Measurements from ENCODE around the gene VPS51. TPM values are rescaled to one million over a fixed set of nuclear protein-coding genes. Genes with fewer than 3 reads are reported as not detected.
"Not testable (repeated sequence)": the region's sequence is repeated elsewhere in the genome, so short reads cannot be mapped to it uniquely, and the experiment has no call there.

VPS51 gene
- total RNA-seq, 1 donor from 2014 or later, result 145 TPM

- intact Hi-C loops (cut with micrococcal nuclease), result loop anchor here (5.0 kb wide), 1 partner anchor 395 kb away; the partner anchor contains the start of gene SCYL1
These were observed 36.4 kb downstream of the VPS51 start for GRCh38 chr11:65132238-65132987.

- intact Hi-C loops (cut with micrococcal nuclease), result loop anchor here (5.0 kb wide), 1 partner anchor 394 kb away; the partner anchor contains the start of gene SCYL1
These were observed 37.1 kb downstream of the VPS51 start for GRCh38 chr11:65132988-65133700.

- intact Hi-C loops (cut with micrococcal nuclease), result loop anchor here (1.0 to 5.0 kb wide), 4 partner anchors 11 to 394 kb away; partner anchors contain the start of genes ATG2A, FAU, MRPL49 and POLA2
These were observed 37.7 kb downstream of the VPS51 start for GRCh38 chr11:65133724-65134123.

- intact Hi-C loops (cut with micrococcal nuclease), result loop anchor here (1.0 to 5.0 kb wide), 4 partner anchors 12 to 393 kb away; partner anchors contain the start of genes ATG2A, FAU, MRPL49 and POLA2
These were observed 38.4 kb downstream of the VPS51 start, which contains the start of gene SYVN1 for GRCh38 chr11:65134240-65134951. TSS of gene SYVN1 (minus strand) at chr11:65134519. CDS start at chr11:65133601, 918 bp downstream.

- intact Hi-C loops (cut with micrococcal nuclease), result loop anchor here (1.0 to 5.0 kb wide), 12 partner anchors 13 to 392 kb away; partner anchors contain the start of genes ATG2A, CAPN1, DPF2 and FAU
These were observed 39.1 kb downstream of the VPS51 start for GRCh38 chr11:65134952-65135632.

- intact Hi-C loops (cut with micrococcal nuclease), result loop anchor here (1.0 to 5.0 kb wide), 10 partner anchors 18 to 357 kb away; partner anchors contain the start of genes ATG2A, CAPN1, DPF2 and POLA2
These were observed 39.7 kb downstream of the VPS51 start for GRCh38 chr11:65135633-65136145.

GRCh38 chr11:65136515-65137096 lies 40.6 kb downstream of the VPS51 start:
- intact Hi-C loops (cut with micrococcal nuclease), result loop anchor here (5.0 kb wide), 1 partner anchor 196 kb away; the partner anchor contains the start of gene DPF2

GRCh38 chr11:65141896-65142494 lies 46.0 kb downstream of the VPS51 start:
- intact Hi-C loops (cut with micrococcal nuclease), result no loop called here

GRCh38 chr11:65147352-65148075 lies 51.5 kb downstream of the VPS51 start:
- intact Hi-C loops (cut with micrococcal nuclease), result no loop called here

- intact Hi-C loops (cut with micrococcal nuclease), result no loop called here
These were observed 52.6 kb downstream of the VPS51 start for GRCh38 chr11:65148657-65149056.

- intact Hi-C loops (cut with micrococcal nuclease), result not testable (repeated sequence)
These were observed 54.1 kb downstream of the VPS51 start for GRCh38 chr11:65150131-65150508.

- intact Hi-C loops (cut with micrococcal nuclease), result no loop called here
These were observed 54.7 kb downstream of the VPS51 start for GRCh38 chr11:65150509-65151299.

GRCh38 chr11:65151331-65151899 lies 55.4 kb downstream of the VPS51 start:
- intact Hi-C loops (cut with micrococcal nuclease), result no loop called here

- intact Hi-C loops (cut with micrococcal nuclease), result no loop called here
These were observed 56.1 kb downstream of the VPS51 start for GRCh38 chr11:65152122-65152521.

GRCh38 chr11:65156256-65156655 lies 60.2 kb downstream of the VPS51 start:
- intact Hi-C loops (cut with micrococcal nuclease), result no loop called here

GRCh38 chr11:65156926-65157325 lies 60.9 kb downstream of the VPS51 start:
- intact Hi-C loops (cut with micrococcal nuclease), result no loop called here

- intact Hi-C loops (cut with micrococcal nuclease), result no loop called here
These were observed 61.3 kb downstream of the VPS51 start for GRCh38 chr11:65157336-65157735.

GRCh38 chr11:65159012-65159411 lies 63.0 kb downstream of the VPS51 start:
- intact Hi-C loops (cut with micrococcal nuclease), result no loop called here
